AG04450 (cell line): ENCODE results near the gene FGGY. TPM values are rescaled to one million over a fixed set of nuclear protein-coding genes. Genes with fewer than 3 reads are reported as not detected.
"Not testable (repeated sequence)": the region's sequence is repeated elsewhere in the genome, so short reads cannot be mapped to it uniquely, and the experiment has no call there.

ENCODE experiments used
- CTCF ChIA-PET: fragments of 300-600, 350-600 bp; formaldehyde crosslinking; extraction: SDS; loops from one replicate; lab custom pipeline; 2022; ENCODE audit warnings: antibody characterized with exemption, inconsistent platforms; lab: Charles Lee
- POLR2A ChIA-PET: fragments of 350-600 bp; formaldehyde crosslinking; extraction: SDS; loops from one replicate; lab custom pipeline; 2021; ENCODE audit warnings: antibody characterized with exemption, inconsistent platforms; lab: Yijun Ruan, JAX
- DNase-seq: peaks from one replicate; pipeline ENCODE4 v3.0.0-alpha.2; 2011; ENCODE audit warnings: low read depth, low spot score
- H3K27ac ChIP-seq: one replicate; pipeline ENCODE4 v1.5.1; 2012; ENCODE audit warnings: low read depth, low read length, control low read depth
- H3K27me3 ChIP-seq: one replicate; pipeline ENCODE4 v1.6.0; 2012; ENCODE audit warnings: low read length; ENCODE audit not compliant: control insufficient read depth, insufficient read depth
- H3K4me3 ChIP-seq: 2 replicates; pipeline ENCODE4 v1.5.1; 2011; ENCODE audit warnings: mild to moderate bottlenecking, low read depth, low read length, control low read depth
- H3K9me3 ChIP-seq: 2 replicates; pipeline ENCODE4 v1.5.1; 2012; ENCODE audit warnings: low read length; ENCODE audit not compliant: control insufficient read depth, insufficient read depth
- polyA plus RNA-seq: library from polyadenylated mRNA; depleted of rRNA; stranded (reverse); fragments of >200 nt; gene quantifications from 2 replicates; pipeline ENCODE4 v1.2.3, GENCODE V29; 2011
- TF ChIP-seq, protein P1 (sequence below): IDR thresholded peaks from 2 replicates; pipeline ENCODE4 v1.5.1; 2011; ENCODE audit warnings: low read depth, low read length, control low read depth, inconsistent platforms

The FGGY gene
- polyA plus RNA-seq, 1 experiment, result 11.8 TPM

DNA sequence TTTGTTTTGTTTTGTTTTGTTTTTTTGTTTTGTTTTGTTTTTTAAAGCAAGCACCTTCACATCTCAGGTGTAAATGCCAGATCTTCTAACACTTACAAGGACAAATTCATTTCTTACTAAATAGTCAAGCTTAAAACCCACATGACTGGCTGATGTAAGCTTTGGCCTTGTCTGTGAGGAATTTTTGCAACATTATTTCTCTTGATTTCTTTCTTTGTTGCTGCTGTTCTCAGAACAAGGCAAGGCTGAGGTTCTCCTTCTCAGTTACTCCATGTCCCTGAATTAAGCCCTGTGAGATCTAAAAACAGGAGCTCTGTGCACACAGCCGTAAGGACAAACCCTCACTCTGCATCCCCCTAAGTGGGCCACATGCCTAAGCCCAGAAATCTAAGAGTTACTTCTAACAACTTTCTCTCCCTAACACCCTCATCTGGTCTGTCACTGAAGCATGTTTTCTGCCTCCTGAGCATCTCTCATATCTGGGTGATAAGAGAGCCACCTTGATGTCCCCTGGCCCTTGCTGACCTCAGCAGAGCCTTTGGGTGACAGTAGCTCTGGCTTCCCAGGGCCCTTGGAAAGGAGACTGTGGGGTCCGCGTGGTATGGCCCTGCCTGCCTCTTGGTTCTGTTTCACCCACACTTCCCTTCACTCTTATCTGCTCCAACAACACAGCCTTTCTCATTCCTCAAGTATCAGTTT lies 436.7 kb downstream of the FGGY start:
- no peak for DNase-seq
- POLR2A ChIA-PET, result interaction anchor here (0.7 to 4.6 kb wide), 3 partner anchors 31 to 952 kb away, joined by 3 to 38 read pairs (median 4); no protein-coding TSS in a partner anchor
- TF ChIP-seq, protein P1, sequence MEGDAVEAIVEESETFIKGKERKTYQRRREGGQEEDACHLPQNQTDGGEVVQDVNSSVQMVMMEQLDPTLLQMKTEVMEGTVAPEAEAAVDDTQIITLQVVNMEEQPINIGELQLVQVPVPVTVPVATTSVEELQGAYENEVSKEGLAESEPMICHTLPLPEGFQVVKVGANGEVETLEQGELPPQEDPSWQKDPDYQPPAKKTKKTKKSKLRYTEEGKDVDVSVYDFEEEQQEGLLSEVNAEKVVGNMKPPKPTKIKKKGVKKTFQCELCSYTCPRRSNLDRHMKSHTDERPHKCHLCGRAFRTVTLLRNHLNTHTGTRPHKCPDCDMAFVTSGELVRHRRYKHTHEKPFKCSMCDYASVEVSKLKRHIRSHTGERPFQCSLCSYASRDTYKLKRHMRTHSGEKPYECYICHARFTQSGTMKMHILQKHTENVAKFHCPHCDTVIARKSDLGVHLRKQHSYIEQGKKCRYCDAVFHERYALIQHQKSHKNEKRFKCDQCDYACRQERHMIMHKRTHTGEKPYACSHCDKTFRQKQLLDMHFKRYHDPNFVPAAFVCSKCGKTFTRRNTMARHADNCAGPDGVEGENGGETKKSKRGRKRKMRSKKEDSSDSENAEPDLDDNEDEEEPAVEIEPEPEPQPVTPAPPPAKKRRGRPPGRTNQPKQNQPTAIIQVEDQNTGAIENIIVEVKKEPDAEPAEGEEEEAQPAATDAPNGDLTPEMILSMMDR, result no peak

DNA sequence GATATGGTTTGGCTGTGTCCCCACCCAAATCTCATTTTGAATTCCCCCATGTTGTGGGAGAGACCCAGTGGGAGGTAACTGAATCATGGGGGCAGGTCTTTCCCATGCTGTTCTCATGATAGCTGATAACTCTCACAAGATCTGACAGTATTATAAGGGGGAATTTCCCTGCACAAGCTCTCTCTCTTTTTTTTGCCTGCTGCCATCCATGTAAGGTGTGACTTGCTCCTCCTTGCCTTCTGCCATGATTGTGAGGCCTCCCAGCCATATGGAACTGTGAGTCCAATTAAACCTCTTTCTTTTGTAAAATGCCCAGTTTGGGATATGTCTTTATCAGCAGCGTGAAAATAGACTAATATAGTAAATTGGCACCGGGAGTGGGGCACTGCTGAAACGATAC lies 439.0 kb downstream of the FGGY start:
- H3K9me3 ChIP-seq, H3K27me3 ChIP-seq, H3K4me3 ChIP-seq, POLR2A ChIA-PET, H3K27ac ChIP-seq, DNase-seq: not testable (repeated sequence)
- CTCF ChIA-PET, result interaction anchor here (0.9 to 1.4 kb wide), 2 partner anchors 35 to 37 kb away, joined by 4 read pairs; no protein-coding TSS in a partner anchor

More for the DNA sequence above, 436.7 kb downstream of the FGGY start:
- Histone ChIP-seq H3K4me3 (no peak overlapping the region), H3K9me3 (peaks cover 6% of the 10 kb centered on the region), H3K27me3 (no peaks in the 10 kb centered on the region), H3K27ac (peak overlapping the region; percentile 53)
- CTCF ChIA-PET, result interaction anchor here (1.1 to 1.6 kb wide), 2 partner anchors 35 to 994 kb away, joined by 3 to 4 read pairs; no protein-coding TSS in a partner anchor

DNA sequence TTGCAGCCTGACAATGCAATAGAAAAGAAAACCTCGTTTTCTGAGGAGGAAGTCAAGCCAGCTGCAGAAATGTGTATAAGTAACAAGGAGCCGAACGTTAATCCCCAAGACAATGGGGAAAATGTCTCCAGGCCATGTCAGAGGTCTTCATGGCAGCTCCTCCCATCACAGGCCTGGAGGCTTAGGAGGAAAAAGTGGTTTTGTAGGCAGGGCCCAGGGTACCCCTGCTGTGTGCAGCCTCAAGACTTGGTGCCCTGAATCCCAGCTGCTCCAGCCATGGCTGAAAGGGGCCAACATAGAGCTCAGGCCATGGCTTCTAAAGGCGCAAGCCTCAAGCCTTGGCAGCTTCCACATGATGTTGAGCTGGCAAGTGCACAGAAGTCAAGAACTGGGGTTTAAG lies 439.9 kb downstream of the FGGY start:
- H3K9me3 ChIP-seq, result peaks cover 6% of the 10 kb centered on the region
- no peak overlapping the region for H3K4me3 ChIP-seq
- DNase-seq, result no peak
- ChIA-PET CTCF (interaction anchor here (1.1 kb wide), 1 partner anchor 24 kb away, joined by 3 read pairs; no protein-coding TSS in a partner anchor), POLR2A (no interaction called here)
- peak overlapping the region; percentile 97 for H3K27ac ChIP-seq
- TF ChIP-seq, protein P1, result no peak
- no peaks in the 10 kb centered on the region for H3K27me3 ChIP-seq

DNA sequence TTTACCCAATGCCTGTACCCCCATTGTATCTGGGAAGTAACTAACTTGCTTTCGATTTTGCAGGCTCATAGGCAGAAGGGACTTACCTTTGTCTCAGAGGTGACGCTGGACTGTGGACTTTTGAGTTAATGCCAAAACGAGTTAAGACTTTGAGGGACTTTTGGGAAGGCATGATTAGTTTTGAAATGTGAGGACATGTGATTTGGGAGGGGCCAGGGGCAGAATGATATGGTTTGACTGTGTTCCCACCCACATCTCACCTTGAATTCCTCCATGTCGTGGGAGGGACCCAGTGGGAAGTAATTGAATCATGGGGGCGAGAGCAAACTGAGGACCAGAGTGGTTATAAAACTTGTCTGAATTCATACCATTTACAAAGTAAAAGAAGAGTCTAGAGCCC lies 440.7 kb downstream of the FGGY start:
- Histone ChIP-seq H3K4me3 (no peak overlapping the region), H3K27me3 (no peaks in the 10 kb centered on the region), H3K27ac (peak overlapping the region; percentile 97), H3K9me3 (peaks cover 6% of the 10 kb centered on the region)
- DNase-seq, result no peak
- POLR2A ChIA-PET, result interaction anchor here (0.9 to 2.2 kb wide), 8 partner anchors 13 to 982 kb away, joined by 3 to 33 read pairs (median 6); partner anchors contain the start of gene JUN
- CTCF ChIA-PET, result interaction anchor here (1.5 kb wide), 1 partner anchor 15 kb away, joined by 5 read pairs; no protein-coding TSS in a partner anchor
- TF ChIP-seq, protein P1, result no peak

DNA sequence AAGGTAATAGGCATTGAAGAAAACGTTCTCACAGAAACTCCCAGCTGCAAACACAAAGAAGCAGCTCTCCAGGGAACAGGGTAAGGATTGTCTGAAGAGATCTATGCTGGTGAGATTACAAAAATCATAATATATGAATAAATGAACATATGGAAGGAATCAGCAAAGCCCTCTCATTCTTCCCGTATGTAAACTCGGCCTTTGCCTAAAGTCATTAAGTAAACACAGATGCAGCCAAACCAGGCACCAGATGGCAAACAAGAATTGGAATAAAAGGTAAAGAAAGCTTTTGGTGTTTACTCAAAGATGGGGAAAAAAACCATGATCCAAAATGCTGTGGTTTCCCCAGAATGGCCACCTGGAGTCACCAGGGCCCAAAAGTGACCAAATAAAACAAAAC lies 441.3 kb downstream of the FGGY start:
- TF ChIP-seq, protein P1, result no peak
- peak overlapping the region; percentile 97 for H3K27ac ChIP-seq

More for the DNA sequence above, 441.3 kb downstream of the FGGY start:
- POLR2A ChIA-PET, result interaction anchor here (0.9 to 2.5 kb wide), 12 partner anchors 8 to 983 kb away, joined by 3 to 33 read pairs (median 6); partner anchors contain the start of gene JUN
- peak; percentile 90 for DNase-seq
- Histone ChIP-seq H3K4me3 (no peak overlapping the region), H3K9me3 (peaks cover 6% of the 10 kb centered on the region), H3K27me3 (no peaks in the 10 kb centered on the region)
- CTCF ChIA-PET, result interaction anchor here (1.2 to 1.5 kb wide), 2 partner anchors 14 to 22 kb away, joined by 3 to 5 read pairs; no protein-coding TSS in a partner anchor
